Mucosa of descending colon (tissue), 3 donors: ENCODE data around the gene THOC5. TPM values are rescaled to one million over a fixed set of nuclear protein-coding genes. Genes with fewer than 3 reads are reported as not detected.
"Not testable (repeated sequence)": the region's sequence is repeated elsewhere in the genome, so short reads cannot be mapped to it uniquely, and the experiment has no call there.

ENCODE experiments used
- ATAC-seq: fragments of 200-7000 bp; cut with Tn5 transposase; one replicate; pipeline ENCODE4 v1.9.1; 2020; ENCODE audit warnings: mild to moderate bottlenecking, moderate library complexity
- DNase-seq, 3 donors: peaks; one replicate each; pipeline ENCODE4 v3.0.0-alpha.2; 2020
- H3K36me3 ChIP-seq: fragments of 200-600 bp; one replicate; pipeline ENCODE4 v1.8.0; 2021; ENCODE audit warnings: low read depth, mild to moderate bottlenecking
- H3K4me1 ChIP-seq: fragments of 200-600 bp; one replicate; pipeline ENCODE4 v1.8.0; 2021; ENCODE audit warnings: low read depth, mild to moderate bottlenecking
- H3K4me3 ChIP-seq: fragments of 200-600 bp; one replicate; pipeline ENCODE4 v1.8.0; 2021; ENCODE audit warnings: mild to moderate bottlenecking
- H3K9me3 ChIP-seq: fragments of 200-600 bp; one replicate; pipeline ENCODE4 v1.8.0; 2021; ENCODE audit warnings: mild to moderate bottlenecking
- intact Hi-C, 2 donors: fragments of 100-400 bp; cut with DNase I in 1 of 2; cut with micrococcal nuclease in 1 of 2; formaldehyde crosslinking; loops; one replicate each; pipeline versions ENCODE4 v1.11.0 to v1.11.1; 2022; cut with DNase I, micrococcal nuclease
- total RNA-seq, 3 donors: library from RNA; stranded (reverse); fragmentation: NEBNext Ultra II Directional in 2 of 3; extraction: Animal tissue kit (Norgen Biotek cat#: 25700) in 2 of 3; gene quantifications; one replicate each; pipeline versions ENCODE4 v1.2.1 to v1.2.4, GENCODE V29; 2021 to 2023
- TF ChIP-seq, protein P1 (sequence below): fragments of 200-600 bp; IDR thresholded peaks from one replicate; pipeline ENCODE4 v1.8.0; 2022; ENCODE audit warnings: antibody characterized with exemption, mild to moderate bottlenecking
- donor health status: DM: no; HTN: no; CAD: no; lungs with moderate emphysema.
- donor health status: DM: no; HTN: no; CAD: no.
- donor health status: DM: no; HTN: yes; CAD: no.

THOC5 gene
- total RNA-seq, 3 donors from 2014 or later, result 26.6 to 70.5 (median 27.3) TPM

DNA sequence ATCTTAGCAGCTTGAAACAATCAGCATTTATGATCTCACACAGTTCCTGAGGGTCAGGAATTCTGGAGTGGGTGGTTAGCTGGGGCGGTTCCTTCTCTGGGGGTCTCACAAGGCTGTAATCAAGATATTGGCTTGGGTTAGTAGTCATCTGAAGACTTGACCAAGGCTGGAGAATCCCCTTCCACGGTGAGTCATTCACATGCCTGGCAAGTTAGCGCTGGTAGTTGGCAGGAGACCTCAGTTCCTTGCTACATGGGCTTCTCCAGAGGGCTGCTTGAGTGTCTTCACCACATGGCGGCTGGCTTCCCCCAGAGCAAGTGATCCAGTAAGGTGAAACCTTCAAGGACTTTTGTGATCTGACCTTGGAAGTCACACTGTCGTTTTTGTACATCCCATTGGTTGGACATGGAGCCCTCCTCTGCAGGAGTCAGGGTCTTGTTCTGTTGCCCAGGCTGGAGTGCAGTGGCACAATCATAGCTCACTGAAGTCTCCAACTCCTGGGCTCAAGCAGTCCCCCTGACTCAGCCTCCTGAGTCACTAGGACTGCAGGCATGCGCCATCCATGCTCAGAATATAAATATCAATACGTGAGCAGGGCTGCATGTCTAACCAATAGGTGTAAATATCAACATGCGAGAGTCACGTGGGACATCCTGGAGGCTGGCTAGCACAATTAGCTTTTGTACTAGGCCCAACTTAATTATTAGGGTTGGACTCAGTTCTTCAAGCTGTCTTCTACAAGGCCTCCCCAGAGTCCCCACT lies 34.6 kb upstream of the THOC5 start:
- no peaks in the 10 kb centered on the region for H3K36me3 ChIP-seq
- no peak for DNase-seq
- ATAC-seq, result no peak
- no peaks in the 10 kb centered on the region for H3K9me3 ChIP-seq
- H3K4me3 ChIP-seq, result no peak overlapping the region
- H3K4me1 ChIP-seq, result no peaks in the 10 kb centered on the region
- intact Hi-C loops, result loop anchor here in 1 of 2 donors (10.0 kb wide), 1 partner anchor 497 kb away; the partner anchor contains the start of gene HORMAD2
- TF ChIP-seq, protein P1, sequence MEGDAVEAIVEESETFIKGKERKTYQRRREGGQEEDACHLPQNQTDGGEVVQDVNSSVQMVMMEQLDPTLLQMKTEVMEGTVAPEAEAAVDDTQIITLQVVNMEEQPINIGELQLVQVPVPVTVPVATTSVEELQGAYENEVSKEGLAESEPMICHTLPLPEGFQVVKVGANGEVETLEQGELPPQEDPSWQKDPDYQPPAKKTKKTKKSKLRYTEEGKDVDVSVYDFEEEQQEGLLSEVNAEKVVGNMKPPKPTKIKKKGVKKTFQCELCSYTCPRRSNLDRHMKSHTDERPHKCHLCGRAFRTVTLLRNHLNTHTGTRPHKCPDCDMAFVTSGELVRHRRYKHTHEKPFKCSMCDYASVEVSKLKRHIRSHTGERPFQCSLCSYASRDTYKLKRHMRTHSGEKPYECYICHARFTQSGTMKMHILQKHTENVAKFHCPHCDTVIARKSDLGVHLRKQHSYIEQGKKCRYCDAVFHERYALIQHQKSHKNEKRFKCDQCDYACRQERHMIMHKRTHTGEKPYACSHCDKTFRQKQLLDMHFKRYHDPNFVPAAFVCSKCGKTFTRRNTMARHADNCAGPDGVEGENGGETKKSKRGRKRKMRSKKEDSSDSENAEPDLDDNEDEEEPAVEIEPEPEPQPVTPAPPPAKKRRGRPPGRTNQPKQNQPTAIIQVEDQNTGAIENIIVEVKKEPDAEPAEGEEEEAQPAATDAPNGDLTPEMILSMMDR, result no peak

DNA sequence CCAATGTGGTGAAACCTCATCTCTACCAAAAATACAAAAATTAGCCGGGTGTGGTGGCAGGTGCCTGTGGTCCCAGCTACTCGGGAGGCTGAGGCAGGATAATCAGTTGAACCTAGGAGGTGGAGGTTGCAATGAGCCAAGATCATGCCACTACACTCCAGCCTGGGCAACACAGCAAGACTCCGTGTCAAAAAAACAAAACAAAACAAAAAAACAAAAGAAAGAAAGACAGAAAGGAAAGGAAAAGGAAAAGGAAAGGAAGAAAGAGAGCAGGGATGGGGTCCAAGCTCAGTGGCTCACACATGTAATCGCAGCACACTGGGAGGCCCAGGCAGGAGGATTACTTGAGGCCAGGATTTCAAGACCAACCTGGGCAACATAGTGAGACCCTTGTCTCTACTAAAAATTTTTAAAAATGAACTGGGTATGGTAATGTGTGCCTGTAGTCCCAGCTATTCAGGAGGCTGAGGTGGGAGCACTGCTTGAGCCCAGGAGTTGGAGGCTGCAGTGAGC lies 32.7 kb upstream of the THOC5 start:
- intact Hi-C loops, result loop anchor here in 1 of 2 donors (10.0 kb wide), 1 partner anchor 499 kb away; the partner anchor contains the start of gene HORMAD2
- ATAC-seq, result not testable (repeated sequence)

DNA sequence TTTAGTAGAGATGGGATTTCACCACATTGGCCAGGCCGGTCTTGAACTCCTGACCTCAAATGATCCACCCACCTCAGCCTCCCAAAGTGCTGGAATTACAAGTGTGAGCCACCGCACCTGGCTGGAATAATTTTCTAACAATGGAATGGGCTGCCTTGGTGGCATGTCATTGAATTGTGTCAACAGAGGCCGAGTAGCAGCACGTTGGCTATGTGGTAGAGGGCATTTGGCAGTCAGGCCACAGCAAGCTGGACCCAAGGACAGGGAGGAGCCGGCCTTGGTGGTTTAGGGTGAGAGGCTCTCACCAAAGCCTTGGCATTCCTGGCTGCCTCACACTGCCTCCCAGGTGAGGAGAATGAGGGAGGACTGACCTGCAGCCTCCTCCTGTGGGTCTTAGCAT lies 31.4 kb upstream of the THOC5 start:
- no peaks in the 10 kb centered on the region for H3K9me3 ChIP-seq

More for the DNA sequence above, 32.7 kb upstream of the THOC5 start:
- H3K4me3 ChIP-seq, H3K36me3 ChIP-seq, DNase-seq, H3K4me1 ChIP-seq, H3K9me3 ChIP-seq: not testable (repeated sequence)

DNA sequence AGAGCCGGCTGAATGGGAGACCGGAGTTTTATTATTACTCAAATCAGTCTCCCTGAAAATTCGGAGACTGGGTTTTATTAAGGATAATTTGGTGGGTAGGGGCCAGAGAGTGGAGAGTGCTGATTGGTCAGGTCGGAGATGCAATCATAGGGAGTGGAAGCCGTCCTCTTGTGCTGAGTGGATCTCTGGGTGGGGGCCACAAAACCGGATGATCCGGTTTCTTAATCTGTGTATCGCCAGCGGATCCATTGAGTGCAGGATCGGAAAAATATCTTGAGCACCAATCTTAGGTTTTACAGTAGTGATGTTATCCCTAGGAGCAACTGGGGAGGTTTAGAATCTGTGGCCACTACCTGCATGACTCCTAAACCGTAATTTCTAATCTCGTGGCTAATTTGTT lies 28.2 kb upstream of the THOC5 start:
- H3K36me3 ChIP-seq, result no peaks in the 10 kb centered on the region
- no peaks in the 10 kb centered on the region for H3K9me3 ChIP-seq
- TF ChIP-seq, protein P1, result no peak
- intact Hi-C loops, result loop anchor here in 1 of 2 donors (10.0 kb wide), 1 partner anchor 503 kb away; the partner anchor contains the start of gene HORMAD2
- no peak overlapping the region for H3K4me3 ChIP-seq
- peak; percentile 60 for ATAC-seq
- H3K4me1 ChIP-seq, result peaks cover 8% of the 10 kb centered on the region
- peak; percentile 57 to 69 (median 60) for DNase-seq

More for the DNA sequence above, 31.4 kb upstream of the THOC5 start:
- Histone ChIP-seq H3K36me3 (no peaks in the 10 kb centered on the region), H3K4me3 (no peak overlapping the region), H3K4me1 (peaks cover 8% of the 10 kb centered on the region)
- intact Hi-C loops, result loop anchor here in 1 of 2 donors (10.0 kb wide), 1 partner anchor 500 kb away; the partner anchor contains the start of gene HORMAD2
- TF ChIP-seq, protein P1, result no peak
- DNase-seq (no peak), ATAC-seq (no peak)

DNA sequence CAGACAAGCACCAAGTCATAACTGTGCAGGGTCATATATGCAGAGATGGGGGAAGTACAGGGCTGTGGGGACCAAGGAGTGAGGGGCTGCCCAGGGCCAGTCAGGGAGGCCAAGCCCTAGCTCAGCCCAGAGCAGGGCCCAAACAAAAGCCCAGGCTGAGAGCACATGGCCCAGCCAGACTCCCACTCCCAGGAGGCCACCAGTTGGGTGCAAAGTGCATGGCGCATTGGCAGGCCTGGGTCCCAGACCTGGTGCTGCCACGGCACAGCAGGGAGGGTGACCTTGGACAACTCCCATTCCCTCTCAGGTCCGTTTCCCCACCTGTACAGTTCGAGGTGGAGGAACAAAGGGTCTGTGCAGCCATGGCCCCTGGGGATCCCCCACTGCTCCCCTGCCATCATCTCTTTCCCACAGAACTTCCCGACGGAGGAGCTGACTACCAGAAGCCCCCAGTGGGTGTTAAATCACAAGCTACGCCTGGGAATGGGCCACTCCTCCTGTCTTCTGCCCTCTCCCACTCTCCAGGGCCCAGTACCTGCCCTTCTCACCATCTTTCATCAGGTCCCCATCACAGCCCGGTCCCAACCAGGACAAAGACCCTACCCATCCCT lies 26.7 kb upstream of the THOC5 start:
- no peaks in the 10 kb centered on the region for H3K9me3 ChIP-seq
- H3K4me3 ChIP-seq, result peak overlapping the region; percentile 22
- no peaks in the 10 kb centered on the region for H3K36me3 ChIP-seq
- intact Hi-C loops, result loop anchor here in 1 of 2 donors (10.0 kb wide), 1 partner anchor 504 kb away; the partner anchor contains the start of gene HORMAD2
- DNase-seq (peak; percentile 29 to 59 (median 53)), ATAC-seq (peak; percentile 31)
- TF ChIP-seq, protein P1, result no peak
- H3K4me1 ChIP-seq, result peaks cover 8% of the 10 kb centered on the region
